Karpas-422 (cell line): ENCODE data around the gene PSMB8. TPM values are rescaled to one million over a fixed set of nuclear protein-coding genes. Genes with fewer than 3 reads are reported as not detected.
A peak's percentile ranks its signal among the peaks of the same experiment; 100 is the strongest.

ENCODE experiments used
- DNase-seq: peaks from one replicate; pipeline ENCODE4 v3.0.0-alpha.2; 2015
- H2AFZ ChIP-seq: fragments of 200-600 bp; sonication (generic); 2 replicates; pipeline ENCODE4 v1.6.1; 2014; ENCODE audit warnings: antibody characterized with exemption, low read length, mixed read lengths
- H3K27ac ChIP-seq: fragments of 200-600 bp; sonication (generic); 2 replicates; pipeline ENCODE4 v1.5.1; 2014; ENCODE audit warnings: mild to moderate bottlenecking, low read length, moderate library complexity
- H3K27me3 ChIP-seq: fragments of 200-600 bp; sonication (generic); 2 replicates; pipeline ENCODE4 v1.6.1; 2014; ENCODE audit warnings: low read length, mixed read lengths
- H3K36me3 ChIP-seq: fragments of 200-600 bp; sonication (generic); 2 replicates; pipeline ENCODE4 v1.6.1; 2014; ENCODE audit warnings: low read length, mixed read lengths; ENCODE audit not compliant: insufficient read depth
- H3K4me1 ChIP-seq: fragments of 200-600 bp; sonication (generic); 2 replicates; pipeline ENCODE4 v1.6.1; 2014; ENCODE audit warnings: mild to moderate bottlenecking, low read length, mixed read lengths
- H3K4me2 ChIP-seq: fragments of 200-600 bp; sonication (generic); 2 replicates; pipeline ENCODE4 v1.6.1; 2014; ENCODE audit warnings: low read length, low read depth, mild to moderate bottlenecking; ENCODE audit not compliant: poor library complexity, severe bottlenecking
- H3K4me3 ChIP-seq: fragments of 200-600 bp; sonication (generic); 2 replicates; pipeline ENCODE4 v1.5.1; 2014; ENCODE audit warnings: mild to moderate bottlenecking, antibody characterized with exemption, low read length, mixed read lengths
- H3K79me2 ChIP-seq: fragments of 200-600 bp; sonication (generic); 2 replicates; pipeline ENCODE4 v1.6.1; 2014; ENCODE audit warnings: mild to moderate bottlenecking, low read length, mixed read lengths
- H3K9ac ChIP-seq: fragments of 200-600 bp; sonication (generic); 2 replicates; pipeline ENCODE4 v1.6.0; 2014; ENCODE audit warnings: low read length
- H3K9me2 ChIP-seq: fragments of 200-600 bp; sonication (generic), shearing (Covaris generic); replicated peaks from 2 replicates; pipeline ENCODE4 v1.6.0; 2014; ENCODE audit warnings: mild to moderate bottlenecking, low read length, moderate library complexity; ENCODE audit not compliant: insufficient read depth
- H3K9me3 ChIP-seq: fragments of 300-700, 200-600 bp; sonication (generic); 2 replicates; pipeline ENCODE4 v1.6.1; 2014; ENCODE audit warnings: low read length, mixed read lengths
- H4K20me1 ChIP-seq: fragments of 200-600 bp; sonication (generic); 2 replicates; pipeline ENCODE4 v1.6.1; 2014; ENCODE audit warnings: mild to moderate bottlenecking, antibody characterized with exemption, low read length, low read depth; ENCODE audit not compliant: insufficient read depth
- total RNA-seq: library from RNA; depleted of rRNA; stranded (reverse); fragments of >200 nt; shearing (Covaris generic); gene quantifications from 2 replicates; pipeline ENCODE4 v1.2.3, GENCODE V29; 2014; ENCODE audit warnings: low replicate concordance

Gene PSMB8
- total RNA-seq, 1 experiment from 2014 or later: 212 TPM

DNA sequence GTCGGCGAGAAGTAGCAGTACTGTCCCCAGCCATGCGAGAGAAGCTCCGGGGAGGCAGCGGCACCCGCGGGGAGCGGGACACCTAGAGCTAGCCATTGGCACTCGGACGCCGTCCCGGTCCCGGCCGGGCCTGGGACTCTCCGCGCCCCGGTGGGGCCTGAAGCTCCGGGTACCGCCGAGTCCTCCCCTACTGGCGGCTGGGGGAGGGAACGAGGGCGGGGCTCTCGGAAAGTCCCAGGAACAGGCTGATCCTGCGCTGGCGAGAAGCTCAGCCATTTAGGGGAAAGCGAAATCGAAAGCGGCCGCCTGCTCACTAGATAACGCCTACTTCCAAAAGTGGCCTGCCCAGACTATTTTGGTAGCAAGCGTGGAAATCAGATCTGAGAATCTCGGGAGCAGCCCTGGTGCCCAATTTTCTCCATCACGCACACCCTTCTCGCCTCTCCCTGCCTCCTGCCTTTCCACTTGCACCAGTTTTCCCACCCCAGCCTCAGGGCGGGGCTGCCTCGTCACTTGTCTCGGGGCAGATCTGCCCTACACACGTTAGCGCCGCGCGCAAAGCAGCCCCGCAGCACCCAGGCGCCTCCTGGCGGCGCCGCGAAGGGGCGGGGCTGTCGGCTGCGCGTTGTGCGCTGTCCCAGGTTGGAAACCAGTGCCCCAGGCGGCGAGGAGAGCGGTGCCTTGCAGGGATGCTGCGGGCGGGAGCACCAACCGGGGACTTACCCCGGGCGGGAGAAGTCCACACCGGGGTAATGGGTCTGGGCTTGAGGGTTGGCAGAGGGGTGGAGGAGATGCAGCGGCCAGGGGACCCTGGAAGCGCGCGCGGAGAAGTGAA is 9.9 kb upstream of the PSMB8 start, which contains the start of the genes PSMB9 and TAP1:
PSMB9 (plus strand) TSS at position 652 of the 835 bp plus-strand sequence; CDS start at position 690, 38 bp downstream.
TAP1 (minus strand) TSS at position 164 of the 835 bp plus-strand sequence; CDS start at position 96, 68 bp downstream.
- peak; percentile 96 for DNase-seq
- Histone ChIP-seq H3K79me2 (peaks cover 77% of the 10 kb centered on the region), H3K9me2 (no peaks in the 10 kb centered on the region), H2AFZ (peak within 1 kb of the TSS; percentile 39; the same call in 1 of the 2 replicates), H3K27me3 (no peaks in the 10 kb centered on the region), H3K27ac (peak within 1 kb of the TSS; percentile 85), H3K36me3 (peaks cover 36% of the 10 kb centered on the region), H4K20me1 (no peaks in the 10 kb centered on the region), H3K4me3 (peak within 1 kb of the TSS; percentile 81), H3K4me1 (peaks cover 41% of the 10 kb centered on the region), H3K9ac (peak within 1 kb of the TSS; percentile 98), H3K9me3 (no peaks in the 10 kb centered on the region), H3K4me2 (peak within 1 kb of the TSS; percentile 87)

DNA sequence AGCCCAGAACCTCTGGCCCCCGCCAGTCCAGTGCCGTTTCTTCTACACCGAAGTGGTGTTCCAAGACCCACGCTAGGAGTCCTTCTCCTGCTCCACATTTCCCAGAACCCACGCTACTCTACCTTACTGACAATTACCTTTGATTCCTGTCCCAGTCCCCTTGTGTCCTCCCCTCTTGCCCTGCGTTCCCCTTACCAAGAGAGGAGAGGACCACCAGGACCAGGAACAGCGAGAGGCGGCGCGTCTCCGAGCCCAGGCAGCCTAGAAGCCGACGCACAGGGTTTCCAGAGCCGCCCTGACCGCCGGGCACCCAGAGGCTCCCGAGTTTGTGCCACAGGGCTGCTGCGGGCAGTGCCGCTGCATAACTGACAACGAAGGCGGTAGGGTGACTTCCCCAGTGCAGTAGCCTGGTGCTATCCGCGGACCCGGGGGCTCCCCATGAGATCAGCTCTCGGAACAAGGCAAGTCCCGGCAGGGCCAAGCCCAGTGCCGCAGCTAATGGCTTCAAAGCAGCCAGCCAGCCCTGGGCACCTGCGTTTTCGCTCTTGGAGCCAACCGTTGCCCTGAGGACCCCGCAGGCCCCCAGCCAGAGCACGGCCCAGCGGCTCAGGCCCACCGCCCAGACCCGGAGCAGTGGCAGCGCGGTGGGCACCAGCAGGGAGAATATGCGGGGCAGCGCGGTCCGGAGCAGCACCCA is 9.1 kb upstream of the PSMB8 start:
- peak overlapping the region; percentile 98 for H3K9ac ChIP-seq
- peaks cover 46% of the 10 kb centered on the region for H3K4me1 ChIP-seq
- peak; percentile 74 for DNase-seq
- H3K4me2 ChIP-seq: peak overlapping the region; percentile 87
- H3K4me3 ChIP-seq: peak overlapping the region; percentile 81
- H3K9me3 ChIP-seq: no peaks in the 10 kb centered on the region
- H4K20me1 ChIP-seq: no peaks in the 10 kb centered on the region
- no peak overlapping the region; the same call in 1 of the 2 replicates for H2AFZ ChIP-seq
- H3K79me2 ChIP-seq: peaks cover 83% of the 10 kb centered on the region
- peaks cover 35% of the 10 kb centered on the region for H3K36me3 ChIP-seq
- H3K27ac ChIP-seq: peak overlapping the region; percentile 85
- H3K27me3 ChIP-seq: no peaks in the 10 kb centered on the region
- H3K9me2 ChIP-seq: no peaks in the 10 kb centered on the region

DNA sequence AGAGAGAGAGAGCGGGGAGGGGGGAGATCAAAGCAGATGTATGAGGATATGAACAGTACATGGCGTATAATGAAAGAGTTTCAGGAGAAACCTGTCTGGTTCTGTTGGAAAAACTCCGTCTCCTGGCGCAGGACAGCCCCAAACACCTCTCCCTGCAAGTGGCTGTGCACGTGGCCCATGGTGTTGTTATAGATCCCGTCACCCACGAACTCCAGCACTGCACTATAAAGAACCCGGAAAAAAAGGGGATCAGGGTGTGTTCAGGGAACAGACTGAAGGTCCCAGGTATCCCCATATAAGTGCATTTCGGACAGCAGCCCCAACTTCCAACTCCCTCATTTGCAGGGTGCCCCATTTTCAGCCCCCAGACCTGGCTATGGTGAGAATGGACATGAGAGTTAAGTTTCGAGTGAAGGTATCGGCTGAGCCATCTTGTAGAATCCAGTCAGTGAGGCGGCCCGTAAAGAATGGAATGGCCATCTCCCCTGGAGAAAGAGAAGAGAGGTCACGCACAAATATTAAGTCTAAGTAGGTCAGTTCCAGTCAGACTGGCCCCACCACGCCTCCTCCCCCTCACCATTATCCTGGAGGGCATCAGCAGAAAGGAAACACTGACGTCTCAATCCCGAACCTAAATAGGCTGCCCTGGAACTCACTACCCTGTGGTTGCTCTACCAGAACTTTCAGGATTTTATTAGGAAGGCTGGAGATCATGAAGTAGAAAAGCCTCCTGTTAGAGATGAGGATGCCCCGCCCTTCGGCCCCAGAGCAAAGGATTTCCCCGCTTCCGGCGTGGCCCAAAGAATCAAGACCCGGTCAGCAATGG is 8.4 kb upstream of the PSMB8 start:
- no peaks in the 10 kb centered on the region for H3K27me3 ChIP-seq
- H3K9me3 ChIP-seq: no peaks in the 10 kb centered on the region
- H3K4me2 ChIP-seq: peak overlapping the region; percentile 87
- peaks cover 52% of the 10 kb centered on the region for H3K4me1 ChIP-seq
- no peaks in the 10 kb centered on the region for H4K20me1 ChIP-seq
- peak overlapping the region; percentile 85 for H3K27ac ChIP-seq
- H3K9ac ChIP-seq: peak overlapping the region; percentile 98
- DNase-seq: peak; percentile 80
- peaks cover 83% of the 10 kb centered on the region for H3K79me2 ChIP-seq
- H3K9me2 ChIP-seq: no peaks in the 10 kb centered on the region
- peaks cover 35% of the 10 kb centered on the region for H3K36me3 ChIP-seq
- no peak overlapping the region for H2AFZ ChIP-seq
- peak overlapping the region; percentile 81 for H3K4me3 ChIP-seq

DNA sequence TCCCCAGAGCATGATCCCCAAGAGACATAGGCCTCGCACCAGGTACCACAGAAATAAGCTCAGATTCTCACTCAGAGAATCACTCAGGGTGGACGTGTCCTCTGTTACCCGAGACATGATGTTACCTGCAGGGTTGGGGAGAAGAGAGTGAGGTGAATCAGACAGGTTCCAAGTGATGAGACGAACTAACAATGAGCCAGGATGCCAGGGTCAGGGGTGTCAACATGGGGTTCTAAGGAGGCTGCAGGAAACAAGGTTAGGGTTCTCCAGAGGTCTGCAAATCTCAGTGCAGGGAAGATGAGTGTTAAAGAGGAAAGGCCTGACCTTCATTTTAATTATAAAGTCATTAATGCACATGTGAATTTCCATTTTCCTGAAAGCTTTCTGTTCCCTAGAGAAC is 7.2 kb upstream of the PSMB8 start:
- H4K20me1 ChIP-seq: no peaks in the 10 kb centered on the region
- H3K4me2 ChIP-seq: peak overlapping the region; percentile 87
- H3K27ac ChIP-seq: peak overlapping the region; percentile 85
- peak overlapping the region; percentile 81; the same call in 1 of the 2 replicates for H3K4me3 ChIP-seq
- peak overlapping the region; percentile 98 for H3K9ac ChIP-seq
- no peaks in the 10 kb centered on the region for H3K9me2 ChIP-seq
- no peak for DNase-seq
- no peaks in the 10 kb centered on the region for H3K9me3 ChIP-seq
- H3K79me2 ChIP-seq: peaks cover 83% of the 10 kb centered on the region
- H3K4me1 ChIP-seq: peaks cover 57% of the 10 kb centered on the region
- no peaks in the 10 kb centered on the region for H3K27me3 ChIP-seq
- H2AFZ ChIP-seq: no peak overlapping the region
- H3K36me3 ChIP-seq: peaks cover 46% of the 10 kb centered on the region

DNA sequence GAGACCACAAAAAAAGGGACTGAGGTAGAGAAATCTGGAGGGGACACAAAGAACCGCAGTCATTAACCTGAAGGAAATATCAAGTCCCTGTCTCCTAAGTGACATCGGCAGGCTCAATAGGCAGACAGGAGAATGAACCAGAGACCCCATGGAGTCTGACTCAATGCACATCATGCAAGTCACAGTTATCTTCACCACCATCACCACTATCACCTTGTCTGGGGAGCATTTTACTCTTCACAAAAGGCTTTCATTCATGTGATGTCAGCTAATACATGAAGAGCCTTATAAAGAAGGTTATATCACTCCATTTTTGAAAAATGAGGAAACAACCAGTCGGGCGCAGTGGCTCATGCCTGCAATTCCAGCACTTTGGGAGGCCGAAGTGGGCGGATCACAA is 5.3 kb upstream of the PSMB8 start:
- Histone ChIP-seq H3K36me3 (peaks cover 49% of the 10 kb centered on the region), H4K20me1 (no peaks in the 10 kb centered on the region), H3K4me3 (no peak overlapping the region), H3K4me1 (peaks cover 60% of the 10 kb centered on the region), H3K9me3 (no peaks in the 10 kb centered on the region), H3K4me2 (no peak overlapping the region), H3K27ac (no peak overlapping the region), H3K9me2 (no peaks in the 10 kb centered on the region), H3K27me3 (no peaks in the 10 kb centered on the region), H2AFZ (no peak overlapping the region), H3K79me2 (peaks cover 71% of the 10 kb centered on the region), H3K9ac (no peak overlapping the region)
- DNase-seq: no peak

DNA sequence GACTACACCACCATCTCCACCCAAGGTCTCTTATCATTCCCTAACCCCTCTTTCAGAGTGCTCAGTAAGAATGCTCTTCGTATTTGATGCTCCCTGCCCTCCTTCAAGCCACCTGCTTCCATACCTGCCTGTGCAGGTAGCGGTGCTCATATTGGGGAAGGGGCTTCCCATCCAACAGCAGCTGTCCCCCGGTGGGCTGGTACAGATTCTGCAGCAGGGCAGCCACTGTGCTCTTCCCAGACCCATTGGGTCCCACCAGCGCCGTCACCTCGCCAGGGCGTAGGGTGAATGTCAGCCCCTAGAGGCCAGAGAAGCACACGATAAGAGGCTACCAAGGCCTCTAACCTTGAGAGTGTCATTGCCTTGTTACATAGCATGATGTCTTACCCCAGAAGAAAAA is 3.9 kb upstream of the PSMB8 start:
- Histone ChIP-seq H3K79me2 (peaks cover 73% of the 10 kb centered on the region), H3K4me2 (no peak overlapping the region)

DNA sequence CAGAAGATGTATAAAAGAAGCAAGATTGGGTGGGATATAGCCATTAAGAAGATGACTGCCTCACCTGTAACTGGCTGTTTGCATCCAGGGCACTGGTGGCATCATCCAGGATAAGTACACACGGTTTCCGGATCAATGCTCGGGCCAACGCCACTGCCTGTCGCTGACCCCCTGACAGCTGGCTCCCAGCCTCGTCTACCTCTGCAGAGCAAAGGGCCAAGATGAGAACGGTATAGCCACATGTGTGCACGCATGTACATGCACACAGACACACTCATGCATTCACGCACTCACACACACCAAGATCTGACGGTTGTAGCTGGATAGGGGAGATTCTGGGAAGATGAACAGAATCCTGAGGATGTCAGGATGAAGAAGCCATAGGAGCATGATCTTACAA is 3.2 kb upstream of the PSMB8 start:
- H3K27ac ChIP-seq: peak overlapping the region; percentile 96; the same call in 1 of the 2 replicates
- DNase-seq: no peak

More for the DNA sequence above, 3.9 kb upstream of the PSMB8 start:
- peaks cover 66% of the 10 kb centered on the region for H3K4me1 ChIP-seq
- no peak overlapping the region for H3K9ac ChIP-seq
- H3K36me3 ChIP-seq: peaks cover 50% of the 10 kb centered on the region
- no peak for DNase-seq
- H3K4me3 ChIP-seq: no peak overlapping the region
- no peak overlapping the region for H2AFZ ChIP-seq
- no peaks in the 10 kb centered on the region for H3K9me2 ChIP-seq
- no peaks in the 10 kb centered on the region for H4K20me1 ChIP-seq
- no peaks in the 10 kb centered on the region for H3K27me3 ChIP-seq
- no peaks in the 10 kb centered on the region for H3K9me3 ChIP-seq
- H3K27ac ChIP-seq: no peak overlapping the region

More for the DNA sequence above, 3.2 kb upstream of the PSMB8 start:
- Histone ChIP-seq H3K4me2 (peak overlapping the region; percentile 97), H3K9me2 (no peaks in the 10 kb centered on the region), H3K9ac (no peak overlapping the region), H3K79me2 (peaks cover 73% of the 10 kb centered on the region), H4K20me1 (no peaks in the 10 kb centered on the region), H3K4me1 (peaks cover 71% of the 10 kb centered on the region), H3K27me3 (no peaks in the 10 kb centered on the region), H3K36me3 (peaks cover 58% of the 10 kb centered on the region), H3K9me3 (no peaks in the 10 kb centered on the region), H3K4me3 (no peak overlapping the region), H2AFZ (no peak overlapping the region)
